Keratinocyte (primary cell): ENCODE results near the gene CFAP46. TPM values are rescaled to one million over a fixed set of nuclear protein-coding genes. Genes with fewer than 3 reads are reported as not detected.

Experiments
- DNase-seq: peaks from one replicate; pipeline ENCODE4 v3.0.0-alpha.2; 2011; ENCODE audit warnings: low read depth, missing footprints, low spot score
- FAIRE-seq: peaks from 2 replicates; lab custom pipeline; 2011; peaks lifted over from hg19 to GRCh38; lab: Jason Lieb, UNC
- H2AFZ ChIP-seq: 2 replicates; pipeline ENCODE4 v1.6.0; 2012; ENCODE audit warnings: low read length, control low read depth, inconsistent platforms; ENCODE audit not compliant: control insufficient read depth
- H3K27ac ChIP-seq: 2 replicates; pipeline ENCODE4 v1.5.1; 2011; ENCODE audit warnings: low read length; ENCODE audit not compliant: control insufficient read depth, insufficient read depth
- H3K27me3 ChIP-seq: 3 replicates; pipeline ENCODE4 v1.6.0; 2011; ENCODE audit warnings: low read length; ENCODE audit not compliant: control insufficient read depth, insufficient read depth; ENCODE audit errors: extremely low read depth
- H3K36me3 ChIP-seq, 2 experiments: 2 replicates in 1 of 2; 3 replicates in 1 of 2; pipeline ENCODE4 v1.5.1; 2011; ENCODE audit warnings: low read length in 2 of 2, mild to moderate bottlenecking in 1 of 2; ENCODE audit not compliant: control insufficient read depth in 2 of 2, insufficient read depth in 2 of 2; ENCODE audit errors: extremely low read depth in 1 of 2
- H3K4me1 ChIP-seq: 3 replicates; pipeline ENCODE4 v1.5.1; 2011; ENCODE audit warnings: low read length; ENCODE audit not compliant: control insufficient read depth, insufficient read depth; ENCODE audit errors: extremely low read depth
- H3K4me2 ChIP-seq: 3 replicates; pipeline ENCODE4 v1.6.0; 2011; ENCODE audit warnings: low read depth, low read length; ENCODE audit not compliant: control insufficient read depth, insufficient read depth; ENCODE audit errors: extremely low read depth
- H3K4me3 ChIP-seq, 3 experiments: fragments of 200-600 bp in 1 of 3; sonication (generic) in 1 of 3; 2 replicates in 2 of 3; 3 replicates in 1 of 3; pipeline ENCODE4 v1.5.1; 2011 to 2016; ENCODE audit warnings: low read length in 3 of 3, mild to moderate bottlenecking in 3 of 3, control low read depth in 2 of 3, inconsistent platforms in 1 of 3, low read depth in 1 of 3, mixed read lengths in 1 of 3, mixed run types in 1 of 3, moderate library complexity in 1 of 3; ENCODE audit not compliant: control insufficient read depth in 2 of 3, insufficient read depth in 2 of 3; ENCODE audit errors: extremely low read depth in 1 of 3
- H3K79me2 ChIP-seq: 2 replicates; pipeline ENCODE4 v1.6.0; 2012; ENCODE audit warnings: low read length; ENCODE audit not compliant: control insufficient read depth, insufficient read depth
- H3K9ac ChIP-seq: 3 replicates; pipeline ENCODE4 v1.6.0; 2011; ENCODE audit warnings: low read length; ENCODE audit not compliant: control insufficient read depth, insufficient read depth; ENCODE audit errors: extremely low read depth
- H3K9me1 ChIP-seq: 3 replicates; pipeline ENCODE4 v1.6.0; 2011; ENCODE audit warnings: low read length; ENCODE audit not compliant: control insufficient read depth, insufficient read depth; ENCODE audit errors: extremely low read depth
- H3K9me3 ChIP-seq: 2 replicates; pipeline ENCODE4 v1.5.1; 2012; ENCODE audit warnings: low read depth, low read length; ENCODE audit not compliant: control insufficient read depth
- H4K20me1 ChIP-seq: 3 replicates; pipeline ENCODE4 v1.6.0; 2011; ENCODE audit warnings: low read length; ENCODE audit not compliant: control insufficient read depth, insufficient read depth; ENCODE audit errors: extremely low read depth
- CTCF ChIP-seq, 3 experiments: IDR thresholded peaks in 1 of 3; conservative IDR thresholded peaks in 1 of 3; optimal IDR thresholded peaks in 1 of 3; 2 replicates in 2 of 3; 3 replicates in 1 of 3; pipeline versions ENCODE3 to v1.5.1; 2011; ENCODE audit warnings: low read length in 3 of 3, mild to moderate bottlenecking in 3 of 3, moderate library complexity in 2 of 3, control low read depth in 1 of 3, inconsistent platforms in 1 of 3; ENCODE audit not compliant: insufficient read depth in 2 of 3; ENCODE audit errors: extremely low read depth in 1 of 3
- EZH2 ChIP-seq: IDR thresholded peaks from one replicate; pipeline ENCODE4 v1.6.1; 2012; ENCODE audit warnings: inconsistent platforms, mild to moderate bottlenecking, low read length, moderate library complexity
- dilution Hi-C: fragments of 300-500 bp; cut with MboI; formaldehyde crosslinking; loops from one replicate; pipeline ENCODE4 v1.7.0; 2020; ENCODE audit warnings: low sequenced_read_pairs; ENCODE audit not compliant: extremely low pct_ligation_motif_present
- polyA plus RNA-seq, 5 experiments: library from polyadenylated mRNA; depleted of rRNA in 3 of 5; stranded (reverse) in 3 of 5; stranded (forward) in 1 of 5; unstranded in 1 of 5; fragments of >200 nt; gene quantifications; 1 replicate in 1 of 5; 2 replicates in 3 of 5; 3 replicates in 1 of 5; pipeline versions ENCODE4 v1.2.1 to v1.2.3, GENCODE V29; 2011 to 2012; ENCODE audit warnings: missing spikeins in 2 of 5, low read depth in 1 of 5, low replicate concordance in 1 of 5

The CFAP46 gene
- polyA plus RNA-seq, 1 donor (not counting 4 experiments of a cell fraction or from before 2014, with no cell fraction given): 1.00 TPM

- Histone ChIP-seq H3K36me3 (no peaks in the 10 kb centered on the region), H3K4me2 (no peak overlapping the region), H3K27me3 (no peaks in the 10 kb centered on the region), H2AFZ (no peak overlapping the region), H3K79me2 (no peaks in the 10 kb centered on the region), H3K9me1 (no peaks in the 10 kb centered on the region), H3K9me3 (no peaks in the 10 kb centered on the region), H4K20me1 (no peaks in the 10 kb centered on the region), H3K9ac (no peak overlapping the region), H3K4me1 (no peaks in the 10 kb centered on the region), H3K4me3 (no peak overlapping the region), H3K27ac (no peak overlapping the region)
- DNase-seq (no peak), FAIRE-seq (no peak)
- dilution Hi-C loops: no loop called here
- TF ChIP-seq EZH2 (no peak), CTCF (optimal IDR thresholded peaks at IDR 0.05 in 1 of 3, IDR thresholded peaks at IDR 0.05 in 1 of 3, conservative IDR thresholded peaks at IDR 0.05 in 1 of 3; ENCODE audit: extremely low read depth in 1 of 3, insufficient read depth in 2 of 3, low read length in 3 of 3) (no peak)
Measured at GRCh38 chr10:132915411-132915810, 27.0 kb downstream of the CFAP46 start.

GRCh38 chr10:132914732-132915131 lies 27.6 kb downstream of the CFAP46 start:
- no peak for DNase-seq
- H3K36me3 ChIP-seq: no peaks in the 10 kb centered on the region
- TF ChIP-seq EZH2 (no peak), CTCF (optimal IDR thresholded peaks at IDR 0.05 in 1 of 3, IDR thresholded peaks at IDR 0.05 in 1 of 3, conservative IDR thresholded peaks at IDR 0.05 in 1 of 3; ENCODE audit: extremely low read depth in 1 of 3, insufficient read depth in 2 of 3, low read length in 3 of 3) (no peak)
- no peaks in the 10 kb centered on the region for H3K27me3 ChIP-seq
- no peak overlapping the region for H3K27ac ChIP-seq
- H3K4me1 ChIP-seq: no peaks in the 10 kb centered on the region
- H3K9me1 ChIP-seq: no peaks in the 10 kb centered on the region
- no peaks in the 10 kb centered on the region for H4K20me1 ChIP-seq
- H3K9ac ChIP-seq: no peak overlapping the region
- no peak overlapping the region for H2AFZ ChIP-seq
- dilution Hi-C loops: no loop called here
- H3K4me2 ChIP-seq: no peak overlapping the region
- H3K9me3 ChIP-seq: no peaks in the 10 kb centered on the region
- H3K79me2 ChIP-seq: no peaks in the 10 kb centered on the region
- no peak overlapping the region for H3K4me3 ChIP-seq
- no peak for FAIRE-seq
